SK-N-SH (cell line): ENCODE results near the gene MYO1E. TPM values are rescaled to one million over a fixed set of nuclear protein-coding genes. Genes with fewer than 3 reads are reported as not detected.

Experiments
- CTCF ChIA-PET: fragments of 300-600, 350-600 bp; formaldehyde crosslinking; extraction: SDS; loops from one replicate; lab custom pipeline; 2021; lab: Yijun Ruan, JAX
- POLR2A ChIA-PET: fragments of 350-600 bp; sonication (Branson Sonifier 250); formaldehyde crosslinking; extraction: SDS; loops from one replicate; lab custom pipeline; 2020; ENCODE audit warnings: antibody characterized with exemption, inconsistent platforms; lab: Yijun Ruan, JAX
- DNase-seq: peaks from one replicate; pipeline ENCODE4 v3.0.0; 2012
- H2AFZ ChIP-seq: fragments of 200-600 bp; sonication (generic); 2 replicates; pipeline ENCODE4 v1.8.1; 2016; ENCODE audit warnings: antibody characterized with exemption, mild to moderate bottlenecking, low read depth
- H3F3A ChIP-seq: fragments of 200-600 bp; sonication (generic); replicated peaks from 2 replicates; pipeline ENCODE3; 2016; ENCODE audit warnings: antibody characterized with exemption, mild to moderate bottlenecking; ENCODE audit not compliant: insufficient read depth
- H3K27ac ChIP-seq, 2 experiments: fragments of 200-500 bp in 1 of 2; fragments of 200-600 bp in 1 of 2; sonication (Bioruptor generic) in 1 of 2; sonication (generic), shearing (Covaris generic) in 1 of 2; 2 replicates each; pipeline versions ENCODE4 v1.5.1 to v1.6.1; 2014 to 2016; ENCODE audit warnings: low read depth in 2 of 2, inconsistent platforms in 1 of 2, low read length in 1 of 2, mild to moderate bottlenecking in 1 of 2, mixed read lengths in 1 of 2
- H3K27me3 ChIP-seq: fragments of 200-600 bp; sonication (generic), shearing (Covaris generic); 2 replicates; pipeline ENCODE4 v1.6.1; 2016; ENCODE audit warnings: mixed run types; ENCODE audit not compliant: insufficient read depth
- H3K36me3 ChIP-seq, 2 experiments: fragments of 200-500 bp in 1 of 2; fragments of 200-600 bp in 1 of 2; sonication (Bioruptor generic) in 1 of 2; sonication (generic) in 1 of 2; replicated peaks in 1 of 2; 2 replicates each; pipeline versions ENCODE3 to v1.5.1; 2014 to 2016; ENCODE audit warnings: low read length in 1 of 2, mild to moderate bottlenecking in 1 of 2; ENCODE audit not compliant: insufficient read depth in 2 of 2, control insufficient read depth in 1 of 2
- H3K4me1 ChIP-seq, 2 experiments: fragments of 200-500 bp in 1 of 2; fragments of 200-600 bp in 1 of 2; sonication (Bioruptor generic) in 1 of 2; sonication (generic), shearing (Covaris generic) in 1 of 2; 2 replicates each; pipeline versions ENCODE4 v1.5.1 to v1.6.1; 2014 to 2016; ENCODE audit warnings: low read depth in 1 of 2, low read length in 1 of 2, mixed run types in 1 of 2; ENCODE audit not compliant: insufficient read depth in 2 of 2, control insufficient read depth in 1 of 2
- H3K4me2 ChIP-seq: fragments of 200-600 bp; sonication (generic), shearing (Covaris generic); 2 replicates; pipeline ENCODE4 v1.6.1; 2017; ENCODE audit warnings: mixed run types
- H3K4me3 ChIP-seq, 2 experiments: fragments of 200-500 bp in 1 of 2; fragments of 200-600 bp in 1 of 2; sonication (Bioruptor generic) in 1 of 2; sonication (generic), shearing (Covaris generic) in 1 of 2; 2 replicates each; pipeline versions ENCODE4 v1.5.1 to v1.8.1; 2014 to 2016; ENCODE audit warnings: low read depth in 2 of 2, inconsistent platforms in 1 of 2, low read length in 1 of 2, mild to moderate bottlenecking in 1 of 2, mixed read lengths in 1 of 2, moderate library complexity in 1 of 2
- H3K79me2 ChIP-seq: fragments of 200-600 bp; sonication (generic); 2 replicates; pipeline ENCODE4 v1.8.1; 2017; ENCODE audit warnings: mild to moderate bottlenecking; ENCODE audit not compliant: insufficient read depth
- H3K9ac ChIP-seq: fragments of 200-600 bp; sonication (generic); 2 replicates; pipeline ENCODE4 v1.6.1; 2017; ENCODE audit warnings: mixed run types
- H3K9me2 ChIP-seq: fragments of 200-600 bp; sonication (generic); 2 replicates; pipeline ENCODE4 v1.6.1; 2017; ENCODE audit warnings: mixed run types
- H3K9me3 ChIP-seq: fragments of 200-600 bp; sonication (generic); 2 replicates; pipeline ENCODE4 v1.6.1; 2017; ENCODE audit warnings: mixed run types, mild to moderate bottlenecking, moderate library complexity
- H4K20me1 ChIP-seq: fragments of 200-600 bp; sonication (generic); 2 replicates; pipeline ENCODE4 v1.6.1; 2017; ENCODE audit warnings: mild to moderate bottlenecking, mixed run types; ENCODE audit not compliant: insufficient read depth
- CHD2 ChIP-seq: fragments of 150-350 bp; IDR thresholded peaks from 2 replicates; pipeline ENCODE4 v1.6.1; 2018; ENCODE audit warnings: low read length; ENCODE audit not compliant: partially characterized antibody
- FOSL2 ChIP-seq: IDR thresholded peaks from 2 replicates; pipeline ENCODE4 v1.4.0; 2012; ENCODE audit warnings: low read depth, mild to moderate bottlenecking, moderate library complexity, borderline replicate concordance
- FOXJ3 ChIP-seq: sonication (generic); formaldehyde crosslinking; IDR thresholded peaks from 2 replicates; pipeline ENCODE4 v1.5.1; 2020; ENCODE audit warnings: mild to moderate bottlenecking, missing genetic modification reagents
- GABPA ChIP-seq: IDR thresholded peaks from 2 replicates; pipeline ENCODE4 v1.4.0; 2012; ENCODE audit warnings: low read depth, mild to moderate bottlenecking
- GATA2 ChIP-seq: sonication (generic); formaldehyde crosslinking; IDR thresholded peaks from 2 replicates; pipeline ENCODE4 v1.5.0; 2020; ENCODE audit warnings: mild to moderate bottlenecking, missing genetic modification reagents
- MEF2A ChIP-seq: IDR thresholded peaks from 2 replicates; pipeline ENCODE4 v1.4.0; 2012; ENCODE audit warnings: low read depth, borderline replicate concordance
- MXI1 ChIP-seq: IDR thresholded peaks from 2 replicates; pipeline ENCODE4 v1.6.1; 2012; ENCODE audit warnings: mild to moderate bottlenecking, low read depth, low read length, improper control_type of control experiment
- NFIC ChIP-seq: IDR thresholded peaks from 2 replicates; pipeline ENCODE4 v1.4.0; 2012; ENCODE audit warnings: borderline replicate concordance
- SMC3 ChIP-seq: IDR thresholded peaks from 2 replicates; pipeline ENCODE4 v1.6.1; 2012; ENCODE audit warnings: low read depth, low read length, improper control_type of control experiment
- TAF1 ChIP-seq: IDR thresholded peaks from 2 replicates; pipeline ENCODE4 v1.6.1; 2012; ENCODE audit warnings: low read depth, mild to moderate bottlenecking, low read length, moderate library complexity, borderline replicate concordance
- TCF12 ChIP-seq: IDR thresholded peaks from 2 replicates; pipeline ENCODE4 v1.4.0; 2012
- WGBS: methylation state at CpG from one replicate; pipeline ENCODE4 v1.1.6; 2017; ENCODE audit warnings: low lambda C conversion rate; 5-methylcytosine and 5-hydroxymethylcytosine counted together
- polyA plus RNA-seq, 3 experiments: library from polyadenylated mRNA; depleted of rRNA; stranded (reverse); fragments of >200 nt; gene quantifications; 2 replicates each; pipeline ENCODE4 v1.2.3, GENCODE V29; 2012
- TF ChIP-seq, protein P1 (sequence below): IDR thresholded peaks from 2 replicates; pipeline ENCODE4 v1.6.1; 2012; ENCODE audit warnings: mild to moderate bottlenecking, low read depth, low read length, moderate library complexity
- TF ChIP-seq, protein P2 (sequence below): fragments of 150-350 bp; IDR thresholded peaks from 2 replicates; pipeline ENCODE4 v1.6.1; 2016; ENCODE audit warnings: mild to moderate bottlenecking, low read depth, low read length
- TF ChIP-seq, protein P3 (sequence below): fragments of 150-350 bp; IDR thresholded peaks from 2 replicates; pipeline ENCODE4 v1.6.1; 2017; ENCODE audit warnings: antibody characterized with exemption, low read length, low read depth, borderline replicate concordance

MYO1E gene
- polyA plus RNA-seq, 1 of the 3 experiments (the other 2 are of a cell fraction), result 9.7 TPM

DNA sequence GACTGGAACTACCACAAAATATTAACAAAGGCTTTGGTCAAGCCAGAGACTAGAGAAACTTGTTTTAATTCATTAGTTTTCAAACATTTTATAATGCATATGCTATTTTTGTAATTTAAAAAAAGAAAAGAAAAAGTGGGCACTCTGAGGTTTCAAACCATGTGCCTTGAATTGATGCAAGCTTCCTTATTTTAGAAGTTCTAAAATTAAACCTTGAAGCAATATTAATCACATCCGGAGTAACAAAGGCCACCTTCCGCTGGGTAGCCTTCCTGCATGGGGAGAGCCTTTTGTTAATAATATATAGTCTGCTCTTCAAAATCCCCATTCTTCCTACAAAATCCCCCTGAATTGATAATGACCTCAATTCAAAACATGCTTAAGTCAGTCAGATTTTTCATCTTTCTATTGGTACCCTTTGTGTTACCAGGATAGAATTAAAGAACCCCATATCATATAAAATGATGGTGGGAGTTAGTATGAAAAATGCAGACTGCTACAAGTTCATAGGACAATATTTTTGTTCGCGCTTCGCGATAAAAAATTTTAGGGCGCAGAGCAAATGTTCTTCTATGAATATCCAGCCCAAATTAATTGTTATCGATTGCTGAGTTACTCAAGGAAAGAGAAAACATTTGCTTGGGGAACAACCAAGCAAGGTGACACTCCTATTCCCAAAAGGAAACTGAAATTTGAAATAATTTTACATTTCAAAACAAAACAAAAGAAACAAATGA is 135.4 kb downstream of the MYO1E start (continued):
- TF ChIP-seq, protein P1, sequence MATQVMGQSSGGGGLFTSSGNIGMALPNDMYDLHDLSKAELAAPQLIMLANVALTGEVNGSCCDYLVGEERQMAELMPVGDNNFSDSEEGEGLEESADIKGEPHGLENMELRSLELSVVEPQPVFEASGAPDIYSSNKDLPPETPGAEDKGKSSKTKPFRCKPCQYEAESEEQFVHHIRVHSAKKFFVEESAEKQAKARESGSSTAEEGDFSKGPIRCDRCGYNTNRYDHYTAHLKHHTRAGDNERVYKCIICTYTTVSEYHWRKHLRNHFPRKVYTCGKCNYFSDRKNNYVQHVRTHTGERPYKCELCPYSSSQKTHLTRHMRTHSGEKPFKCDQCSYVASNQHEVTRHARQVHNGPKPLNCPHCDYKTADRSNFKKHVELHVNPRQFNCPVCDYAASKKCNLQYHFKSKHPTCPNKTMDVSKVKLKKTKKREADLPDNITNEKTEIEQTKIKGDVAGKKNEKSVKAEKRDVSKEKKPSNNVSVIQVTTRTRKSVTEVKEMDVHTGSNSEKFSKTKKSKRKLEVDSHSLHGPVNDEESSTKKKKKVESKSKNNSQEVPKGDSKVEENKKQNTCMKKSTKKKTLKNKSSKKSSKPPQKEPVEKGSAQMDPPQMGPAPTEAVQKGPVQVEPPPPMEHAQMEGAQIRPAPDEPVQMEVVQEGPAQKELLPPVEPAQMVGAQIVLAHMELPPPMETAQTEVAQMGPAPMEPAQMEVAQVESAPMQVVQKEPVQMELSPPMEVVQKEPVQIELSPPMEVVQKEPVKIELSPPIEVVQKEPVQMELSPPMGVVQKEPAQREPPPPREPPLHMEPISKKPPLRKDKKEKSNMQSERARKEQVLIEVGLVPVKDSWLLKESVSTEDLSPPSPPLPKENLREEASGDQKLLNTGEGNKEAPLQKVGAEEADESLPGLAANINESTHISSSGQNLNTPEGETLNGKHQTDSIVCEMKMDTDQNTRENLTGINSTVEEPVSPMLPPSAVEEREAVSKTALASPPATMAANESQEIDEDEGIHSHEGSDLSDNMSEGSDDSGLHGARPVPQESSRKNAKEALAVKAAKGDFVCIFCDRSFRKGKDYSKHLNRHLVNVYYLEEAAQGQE, result no peak
- TF ChIP-seq CHD2 (no peak), NFIC (no peak), FOSL2 (no peak), TAF1 (no peak), MEF2A (no peak)

DNA sequence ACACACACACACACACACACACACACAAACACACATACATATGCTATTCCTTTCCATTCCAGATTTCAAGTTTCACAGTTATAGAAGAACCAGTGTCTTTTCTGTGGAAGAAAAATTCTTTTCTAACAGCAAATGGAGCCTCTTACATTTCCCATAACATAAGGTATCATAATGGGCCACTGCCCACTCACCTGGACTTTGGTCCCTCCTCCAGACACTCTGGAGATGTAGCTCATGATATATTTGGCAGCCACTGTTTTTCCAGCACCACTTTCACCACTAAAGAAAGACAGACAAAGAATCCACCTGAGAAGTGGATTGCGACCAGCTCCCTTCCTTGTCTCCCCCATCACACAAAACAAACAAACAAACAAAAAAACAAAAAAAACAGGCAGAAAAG is 136.3 kb downstream of the MYO1E start:
- Histone ChIP-seq H3K4me2 (no peak overlapping the region), H3K79me2 (no peaks in the 10 kb centered on the region), H3F3A (peaks cover 15% of the 10 kb centered on the region), H3K4me3 (no peak overlapping the region), H3K27me3 (no peaks in the 10 kb centered on the region), H3K4me1 (peaks cover 0 to 10% of the 10 kb centered on the region in 2 experiments; a peak in 2 of 4 replicates), H3K9me3 (no peaks in the 10 kb centered on the region), H3K9me2 (no peaks in the 10 kb centered on the region), H2AFZ (no peak overlapping the region), H3K36me3 (peaks cover 0 to 8% of the 10 kb centered on the region in 2 experiments), H3K9ac (no peak overlapping the region), H3K27ac (no peak overlapping the region), H4K20me1 (0 out of 2 replicates have a peak, but pooled peaks cover 5% of the 10 kb centered on the region)
- WGBS, result 93% methylated on average over 1 of the region's 1 CpG
- TF ChIP-seq, protein P2, sequence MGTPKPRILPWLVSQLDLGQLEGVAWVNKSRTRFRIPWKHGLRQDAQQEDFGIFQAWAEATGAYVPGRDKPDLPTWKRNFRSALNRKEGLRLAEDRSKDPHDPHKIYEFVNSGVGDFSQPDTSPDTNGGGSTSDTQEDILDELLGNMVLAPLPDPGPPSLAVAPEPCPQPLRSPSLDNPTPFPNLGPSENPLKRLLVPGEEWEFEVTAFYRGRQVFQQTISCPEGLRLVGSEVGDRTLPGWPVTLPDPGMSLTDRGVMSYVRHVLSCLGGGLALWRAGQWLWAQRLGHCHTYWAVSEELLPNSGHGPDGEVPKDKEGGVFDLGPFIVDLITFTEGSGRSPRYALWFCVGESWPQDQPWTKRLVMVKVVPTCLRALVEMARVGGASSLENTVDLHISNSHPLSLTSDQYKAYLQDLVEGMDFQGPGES, result no peak
- ChIA-PET CTCF (no interaction called here), POLR2A (no interaction called here)
- no peak for DNase-seq

DNA sequence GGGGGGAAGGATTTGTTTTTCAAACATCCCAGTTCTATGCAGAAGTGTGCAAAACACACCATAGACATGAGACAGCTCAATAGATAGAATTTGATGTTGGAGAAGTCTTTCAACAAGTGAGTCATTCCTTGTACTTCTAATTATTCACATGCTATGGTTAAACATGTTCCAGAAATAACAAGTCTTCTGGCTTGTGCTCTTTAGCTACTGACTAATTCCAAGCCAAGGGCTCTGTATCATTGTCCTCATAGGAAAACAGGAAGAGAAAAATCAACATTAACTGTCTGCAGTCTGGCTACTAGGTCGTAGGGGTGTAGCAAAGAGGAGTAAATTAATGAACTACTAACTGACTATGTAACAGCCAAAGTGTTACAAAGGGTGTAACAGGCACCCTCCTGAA is 140.2 kb downstream of the MYO1E start:
- H3K9me2 ChIP-seq, result no peaks in the 10 kb centered on the region
- CTCF ChIA-PET, result interaction anchor here (1.1 kb wide), 1 partner anchor 14 kb away, joined by 3 read pairs; no protein-coding TSS in a partner anchor
- peak overlapping the region in 1 of 2 experiments; percentile 74; a peak in 2 of 4 replicates for H3K27ac ChIP-seq
- DNase-seq, result no peak
- peaks cover 0 to 14% of the 10 kb centered on the region in 2 experiments for H3K36me3 ChIP-seq
- WGBS, result 30% methylated on average over 1 of the region's 1 CpG
- H3F3A ChIP-seq, result peaks cover 15% of the 10 kb centered on the region
- H3K9me3 ChIP-seq, result no peaks in the 10 kb centered on the region
- no peak overlapping the region for H3K4me3 ChIP-seq
- peak overlapping the region; percentile 29 for H3K4me2 ChIP-seq
- no peaks in the 10 kb centered on the region for H3K27me3 ChIP-seq
- 0 out of 2 replicates have a peak, but pooled peaks cover 5% of the 10 kb centered on the region for H4K20me1 ChIP-seq
- peaks cover 0 to 10% of the 10 kb centered on the region in 2 experiments; a peak in 2 of 4 replicates for H3K4me1 ChIP-seq
- no peaks in the 10 kb centered on the region for H3K79me2 ChIP-seq
- no peak overlapping the region; the same call in 1 of the 2 replicates for H3K9ac ChIP-seq
- POLR2A ChIA-PET, result no interaction called here
- no peak overlapping the region for H2AFZ ChIP-seq
- TF ChIP-seq FOXJ3 (CRISPR knock-in tag) (no peak), SMC3 (no peak), FOSL2 (peak; percentile 36; the same call in 1 of the 2 replicates), TCF12 (0 out of 2 replicates have a peak, but pooled peaks have one; percentile 27), GATA2 (CRISPR knock-in tag) (no peak), MXI1 (no peak), GABPA (no peak)
- TF ChIP-seq, protein P1, result no peak
- TF ChIP-seq, protein P3, sequence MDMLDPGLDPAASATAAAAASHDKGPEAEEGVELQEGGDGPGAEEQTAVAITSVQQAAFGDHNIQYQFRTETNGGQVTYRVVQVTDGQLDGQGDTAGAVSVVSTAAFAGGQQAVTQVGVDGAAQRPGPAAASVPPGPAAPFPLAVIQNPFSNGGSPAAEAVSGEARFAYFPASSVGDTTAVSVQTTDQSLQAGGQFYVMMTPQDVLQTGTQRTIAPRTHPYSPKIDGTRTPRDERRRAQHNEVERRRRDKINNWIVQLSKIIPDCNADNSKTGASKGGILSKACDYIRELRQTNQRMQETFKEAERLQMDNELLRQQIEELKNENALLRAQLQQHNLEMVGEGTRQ, result no peak
